GM12878 (cell line): ENCODE results near the gene TSPAN19.

Experiments used
- CBFB ChIP-seq: IDR thresholded peaks from 2 replicates; pipeline ENCODE4 v1.6.1; 2016; ENCODE audit warnings: antibody characterized with exemption, low read depth
- CEBPB ChIP-seq, 2 experiments: fragments of 150-350 bp in 1 of 2; IDR thresholded peaks; 2 replicates each; pipeline ENCODE4 v1.6.1; 2012 to 2014; ENCODE audit warnings: low read depth in 2 of 2, low read length in 2 of 2, borderline replicate concordance in 1 of 2, inconsistent platforms in 1 of 2
- CTCF ChIP-seq, 3 experiments: IDR thresholded peaks in 2 of 3; conservative IDR thresholded peaks in 1 of 3; 2 replicates each; pipeline ENCODE4 v1.5.1; 2011; ENCODE audit warnings: low read depth in 3 of 3, low read length in 3 of 3, mild to moderate bottlenecking in 3 of 3, control low read depth in 2 of 3, moderate library complexity in 2 of 3, inconsistent platforms in 1 of 3, mixed read lengths in 1 of 3; ENCODE audit not compliant: control insufficient read depth in 2 of 3, insufficient read depth in 1 of 3; ENCODE audit errors: extremely low read depth in 1 of 3
- E2F4 ChIP-seq: IDR thresholded peaks from 2 replicates; pipeline ENCODE4 v1.6.1; 2012; ENCODE audit warnings: low read depth, low read length, improper control_type of control experiment
- ESRRA ChIP-seq: IDR thresholded peaks from 2 replicates; pipeline ENCODE4 v1.6.1; 2012; ENCODE audit warnings: mild to moderate bottlenecking, low read length, improper control_type of control experiment
- EZH2 ChIP-seq: IDR thresholded peaks from 2 replicates; pipeline ENCODE4 v1.6.1; 2012; ENCODE audit warnings: low read depth, mild to moderate bottlenecking, control low read depth, inconsistent platforms, low read length, borderline replicate concordance; ENCODE audit not compliant: control insufficient read depth
- JUNB ChIP-seq: IDR thresholded peaks from 2 replicates; pipeline ENCODE4 v1.6.1; 2016; ENCODE audit warnings: antibody characterized with exemption, mild to moderate bottlenecking
- MAX ChIP-seq: IDR thresholded peaks from 2 replicates; pipeline ENCODE4 v1.6.1; 2012; ENCODE audit warnings: low read depth, low read length, improper control_type of control experiment
- MEF2A ChIP-seq: IDR thresholded peaks from 2 replicates; pipeline ENCODE4 v1.6.1; 2011; ENCODE audit warnings: low read depth, mild to moderate bottlenecking, low read length, moderate library complexity; ENCODE audit not compliant: insufficient read depth
- REST ChIP-seq: IDR thresholded peaks from 2 replicates; pipeline ENCODE4 v1.6.1; 2012; ENCODE audit warnings: mild to moderate bottlenecking, low read depth, low read length
- SUZ12 ChIP-seq: fragments of 200-600 bp; sonication (generic); IDR thresholded peaks from one replicate; pipeline ENCODE4 v1.6.1; 2018; ENCODE audit warnings: antibody characterized with exemption, mild to moderate bottlenecking; ENCODE audit not compliant: unreplicated experiment
- YY1 ChIP-seq: IDR thresholded peaks from 2 replicates; pipeline ENCODE4 v1.6.1; 2011; ENCODE audit warnings: low read depth, mild to moderate bottlenecking, low read length
- ZBTB4 ChIP-seq: fragments of 450-650 bp; formaldehyde crosslinking; IDR thresholded peaks from 2 replicates; pipeline ENCODE4 v1.4.0; 2022; ENCODE audit warnings: mild to moderate bottlenecking, moderate library complexity
- ZNF274 ChIP-seq: IDR thresholded peaks from one replicate; pipeline ENCODE4 v1.8.0; 2011; ENCODE audit not compliant: insufficient read length, insufficient read depth

- TF ChIP-seq CBFB (no peak), MAX (no peak), CTCF (IDR thresholded peaks at IDR 0.05 in 2 of 3, conservative IDR thresholded peaks at IDR 0.05 in 1 of 3; ENCODE audit: control insufficient read depth in 2 of 3, extremely low read depth in 1 of 3, insufficient read depth in 1 of 3, low read depth in 3 of 3, low read length in 3 of 3) (no peak), EZH2 (no peak), YY1 (no peak), ESRRA (no peak), ZBTB4 (CRISPR knock-in tag) (no peak), ZNF274 (no peak), E2F4 (no peak), SUZ12 (no peak), CEBPB (IDR thresholded peaks at IDR 0.05; ENCODE audit: borderline replicate concordance in 1 of 2, low read depth in 2 of 2, low read length in 2 of 2) (no peak), REST (no peak), MEF2A (no peak), JUNB (no peak)
Measured at GRCh38 chr12:85058339-85058738, 22.3 kb upstream of the TSPAN19 start.
